Measurements from ENCODE around the gene DOC2B.
"Not testable (repeated sequence)": the region's sequence is repeated elsewhere in the genome, so short reads cannot be mapped to it uniquely, and the experiment has no call there.

Gene DOC2B

DNA sequence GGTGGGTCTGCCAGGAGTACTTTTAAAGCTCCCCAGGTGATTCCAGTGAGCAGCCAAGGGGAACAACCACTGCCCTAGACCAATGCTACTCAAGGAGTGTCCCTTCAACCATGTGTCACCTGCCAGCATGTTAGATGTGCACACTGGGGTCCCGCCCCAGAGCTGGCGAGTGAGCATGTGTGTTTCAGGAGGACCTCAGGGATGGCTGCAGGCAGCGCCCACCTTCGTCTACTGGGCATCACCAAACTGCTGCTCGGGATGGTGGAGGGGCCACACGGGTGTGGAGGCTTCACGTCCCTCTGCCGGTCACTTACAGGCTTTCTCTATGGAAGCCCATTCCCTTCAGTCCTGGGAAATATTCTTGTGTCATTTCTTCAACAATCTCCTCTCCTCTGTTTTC, 29.0 kb upstream of the DOC2B start:
- peaks cover 0 to 10% (median 0%) of the 10 kb centered on the region in 5 donors for H3K27me3 ChIP-seq (ENCODE audit: control insufficient read depth in 5 of 5, insufficient read depth in 4 of 5, low read length in 5 of 5)
- H3K9ac ChIP-seq (ENCODE audit: low read length in 5 of 5) = no peak overlapping the region
- peaks cover 0 to 10% (median 2%) of the 10 kb centered on the region in 5 donors for H3K4me1 ChIP-seq (ENCODE audit: control insufficient read depth in 5 of 5, insufficient read depth in 5 of 5, low read length in 5 of 5)
- no peak overlapping the region for H3K27ac ChIP-seq (ENCODE audit: low read depth, low read length)
- peaks cover 3 to 8% (median 4%) of the 10 kb centered on the region in 5 donors for H3K9me3 ChIP-seq (ENCODE audit: control insufficient read depth in 5 of 5, low read length in 5 of 5)
- H3K36me3 ChIP-seq (ENCODE audit: control insufficient read depth in 5 of 5, insufficient read depth in 5 of 5, low read length in 5 of 5) = peaks cover 0 to 29% (median 7%) of the 10 kb centered on the region in 5 donors
- no peak overlapping the region for H3K4me3 ChIP-seq (ENCODE audit: low read depth in 1 of 5, low read length in 5 of 5)

- Histone ChIP-seq H3K9me3 (ENCODE audit: control insufficient read depth in 5 of 5, low read length in 5 of 5) (peaks cover 3 to 8% (median 4%) of the 10 kb centered on the region in 5 donors), H3K27me3 (ENCODE audit: control insufficient read depth in 5 of 5, insufficient read depth in 4 of 5, low read length in 5 of 5) (peaks cover 0 to 10% (median 0%) of the 10 kb centered on the region in 5 donors), H3K27ac (ENCODE audit: low read depth, low read length) (no peak overlapping the region), H3K4me3 (ENCODE audit: low read depth in 1 of 5, low read length in 5 of 5) (no peak overlapping the region), H3K9ac (ENCODE audit: low read length in 5 of 5) (no peak overlapping the region), H3K4me1 (ENCODE audit: control insufficient read depth in 5 of 5, insufficient read depth in 5 of 5, low read length in 5 of 5) (peaks cover 0 to 9% (median 0%) of the 10 kb centered on the region in 5 donors), H3K36me3 (ENCODE audit: control insufficient read depth in 5 of 5, insufficient read depth in 5 of 5, low read length in 5 of 5) (peaks cover 0 to 20% (median 3%) of the 10 kb centered on the region in 5 donors)
These were observed 27.0 kb upstream of the DOC2B start for GRCh38 chr17:208429-208828.

GRCh38 chr17:207775-208174, 26.3 kb upstream of the DOC2B start:
- Histone ChIP-seq H3K9me3 (ENCODE audit: control insufficient read depth in 5 of 5, low read length in 5 of 5) (peaks cover 3 to 8% (median 4%) of the 10 kb centered on the region in 5 donors), H3K4me3 (ENCODE audit: low read depth in 1 of 5, low read length in 5 of 5) (no peak overlapping the region), H3K27ac (ENCODE audit: low read depth, low read length) (no peak overlapping the region), H3K36me3 (ENCODE audit: control insufficient read depth in 5 of 5, insufficient read depth in 5 of 5, low read length in 5 of 5) (peaks cover 0 to 16% (median 3%) of the 10 kb centered on the region in 5 donors), H3K9ac (ENCODE audit: low read length in 5 of 5) (no peak overlapping the region), H3K27me3 (ENCODE audit: control insufficient read depth in 5 of 5, insufficient read depth in 4 of 5, low read length in 5 of 5) (peaks cover 0 to 10% (median 3%) of the 10 kb centered on the region in 5 donors), H3K4me1 (ENCODE audit: control insufficient read depth in 5 of 5, insufficient read depth in 5 of 5, low read length in 5 of 5) (peaks cover 0 to 9% (median 0%) of the 10 kb centered on the region in 5 donors)

- no peak overlapping the region for H3K4me3 ChIP-seq (ENCODE audit: low read depth in 1 of 5, low read length in 5 of 5)
- H3K9ac ChIP-seq (ENCODE audit: low read length in 5 of 5) = no peak overlapping the region
- no peak overlapping the region for H3K27ac ChIP-seq (ENCODE audit: low read depth, low read length)
- peaks cover 0 to 15% (median 3%) of the 10 kb centered on the region in 5 donors for H3K27me3 ChIP-seq (ENCODE audit: control insufficient read depth in 5 of 5, insufficient read depth in 4 of 5, low read length in 5 of 5)
- peaks cover 0 to 10% (median 0%) of the 10 kb centered on the region in 5 donors for H3K36me3 ChIP-seq (ENCODE audit: control insufficient read depth in 5 of 5, insufficient read depth in 5 of 5, low read length in 5 of 5)
- H3K9me3 ChIP-seq (ENCODE audit: control insufficient read depth in 5 of 5, low read length in 5 of 5) = peaks cover 3 to 8% (median 4%) of the 10 kb centered on the region in 5 donors
- H3K4me1 ChIP-seq (ENCODE audit: control insufficient read depth in 5 of 5, insufficient read depth in 5 of 5, low read length in 5 of 5) = peaks cover 0 to 9% (median 0%) of the 10 kb centered on the region in 5 donors
These were observed 25.6 kb upstream of the DOC2B start for GRCh38 chr17:206941-207560.

DNA sequence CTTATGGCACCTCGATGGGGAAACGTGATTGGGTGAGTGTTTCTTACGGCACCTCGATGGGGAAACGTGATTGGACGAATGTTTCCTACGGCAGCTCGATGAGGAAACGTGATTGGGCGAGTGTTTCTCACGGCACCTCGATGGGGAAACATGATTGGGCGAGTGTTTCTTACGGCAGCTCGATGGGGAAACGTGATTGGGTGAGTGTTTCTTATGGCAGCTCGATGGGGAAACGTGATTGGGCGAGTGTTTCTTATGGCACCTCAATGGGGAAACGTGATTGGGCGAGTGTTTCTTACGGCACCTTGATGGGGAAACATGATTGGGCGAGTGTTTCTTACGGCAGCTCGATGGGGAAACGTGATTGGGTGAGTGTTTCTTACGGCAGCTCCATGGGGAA, 25.0 kb upstream of the DOC2B start:
- not testable (repeated sequence) for H3K9ac ChIP-seq (ENCODE audit: low read length in 5 of 5); H3K4me3 ChIP-seq (ENCODE audit: low read depth in 1 of 5, low read length in 5 of 5); H3K9me3 ChIP-seq (ENCODE audit: control insufficient read depth in 5 of 5, low read length in 5 of 5); H3K4me1 ChIP-seq (ENCODE audit: control insufficient read depth in 5 of 5, insufficient read depth in 5 of 5, low read length in 5 of 5); H3K36me3 ChIP-seq (ENCODE audit: control insufficient read depth in 5 of 5, insufficient read depth in 5 of 5, low read length in 5 of 5); H3K27ac ChIP-seq (ENCODE audit: low read depth, low read length)
- peaks cover 0 to 15% (median 4%) of the 10 kb centered on the region in 5 donors for H3K27me3 ChIP-seq (ENCODE audit: control insufficient read depth in 5 of 5, insufficient read depth in 4 of 5, low read length in 5 of 5)

DNA sequence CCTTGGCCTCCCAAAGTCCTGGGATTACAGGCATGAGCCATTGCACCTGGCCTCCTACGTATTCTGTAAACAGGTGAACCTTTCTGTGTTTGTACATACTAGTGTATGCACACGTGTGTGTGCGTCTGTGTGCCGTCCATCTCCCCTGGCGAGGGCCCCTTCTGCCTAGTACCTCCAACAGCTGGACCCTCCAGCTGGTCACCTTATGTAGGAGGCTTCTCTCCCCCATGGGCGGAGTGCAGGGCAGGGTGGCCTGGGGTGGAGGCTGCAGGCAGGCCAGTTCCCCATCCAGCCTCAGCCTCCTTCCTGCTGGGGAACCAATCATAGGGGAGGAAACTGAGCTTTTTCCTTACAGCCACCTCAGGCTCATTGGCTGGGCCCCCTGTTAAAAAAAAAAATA, 24.4 kb upstream of the DOC2B start:
- H3K9me3 ChIP-seq (ENCODE audit: control insufficient read depth in 5 of 5, low read length in 5 of 5) = peaks cover 3 to 8% (median 4%) of the 10 kb centered on the region in 5 donors
- H3K36me3 ChIP-seq (ENCODE audit: control insufficient read depth in 5 of 5, insufficient read depth in 5 of 5, low read length in 5 of 5) = peaks cover 0 to 5% (median 0%) of the 10 kb centered on the region in 5 donors
- H3K27me3 ChIP-seq (ENCODE audit: control insufficient read depth in 5 of 5, insufficient read depth in 4 of 5, low read length in 5 of 5) = peaks cover 0 to 17% (median 6%) of the 10 kb centered on the region in 5 donors
- peaks cover 0 to 12% (median 0%) of the 10 kb centered on the region in 5 donors for H3K4me1 ChIP-seq (ENCODE audit: control insufficient read depth in 5 of 5, insufficient read depth in 5 of 5, low read length in 5 of 5)
- H3K9ac ChIP-seq (ENCODE audit: low read length in 5 of 5) = no peak overlapping the region
- no peak overlapping the region for H3K4me3 ChIP-seq (ENCODE audit: low read depth in 1 of 5, low read length in 5 of 5)
- H3K27ac ChIP-seq (ENCODE audit: low read depth, low read length) = no peak overlapping the region

GRCh38 chr17:205148-205669, 23.8 kb upstream of the DOC2B start:
- H3K9me3 ChIP-seq (ENCODE audit: control insufficient read depth in 5 of 5, low read length in 5 of 5) = peaks cover 3 to 8% (median 4%) of the 10 kb centered on the region in 5 donors
- H3K36me3 ChIP-seq (ENCODE audit: control insufficient read depth in 5 of 5, insufficient read depth in 5 of 5, low read length in 5 of 5) = peaks cover 0 to under 1% (median 0%) of the 10 kb centered on the region in 5 donors
- peaks cover 0 to 18% (median 0%) of the 10 kb centered on the region in 5 donors for H3K4me1 ChIP-seq (ENCODE audit: control insufficient read depth in 5 of 5, insufficient read depth in 5 of 5, low read length in 5 of 5)
- no peak overlapping the region for H3K9ac ChIP-seq (ENCODE audit: low read length in 5 of 5)
- no peak overlapping the region for H3K27ac ChIP-seq (ENCODE audit: low read depth, low read length)
- H3K4me3 ChIP-seq (ENCODE audit: low read depth in 1 of 5, low read length in 5 of 5) = no peak overlapping the region
- peaks cover 5 to 23% (median 11%) of the 10 kb centered on the region in 5 donors for H3K27me3 ChIP-seq (ENCODE audit: control insufficient read depth in 5 of 5, insufficient read depth in 4 of 5, low read length in 5 of 5)

DNA sequence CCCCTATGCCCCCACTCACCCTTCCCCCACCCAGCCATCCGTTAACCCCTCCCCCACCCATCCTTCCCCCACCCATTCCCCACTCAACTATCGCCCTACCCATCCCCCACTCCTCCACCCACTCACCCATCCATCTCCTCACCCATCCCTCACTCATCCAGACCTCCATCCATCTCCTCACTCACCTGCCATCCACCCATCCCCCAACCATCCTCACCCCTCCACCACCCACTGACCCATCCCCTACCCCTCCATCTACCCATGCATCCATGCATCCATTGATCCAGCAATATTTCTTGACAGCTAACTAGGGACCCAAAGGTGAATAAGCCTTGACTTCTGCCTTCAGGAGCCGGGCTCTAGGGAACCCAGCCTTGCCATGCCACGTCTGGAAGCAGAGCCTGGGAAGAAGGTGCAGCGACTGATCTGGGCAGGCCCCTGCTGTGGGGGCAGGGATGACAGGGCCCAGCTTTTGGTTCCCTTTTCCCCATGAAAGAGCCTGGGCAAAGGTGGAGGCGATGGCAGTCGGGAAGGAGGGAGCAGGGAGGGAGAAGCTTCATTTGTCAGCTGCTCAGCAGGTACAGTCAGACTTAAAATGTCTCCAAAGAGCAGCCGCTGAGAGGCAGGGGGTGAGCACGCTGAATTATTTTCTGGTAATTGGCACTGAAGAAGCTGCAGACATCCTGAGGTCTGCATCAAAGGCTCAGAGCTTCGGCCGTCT, 23.1 kb upstream of the DOC2B start:
- no peak overlapping the region for H3K27ac ChIP-seq (ENCODE audit: low read depth, low read length)
- H3K4me3 ChIP-seq (ENCODE audit: low read depth in 1 of 5, low read length in 5 of 5) = no peak overlapping the region
- no peak overlapping the region for H3K9ac ChIP-seq (ENCODE audit: low read length in 5 of 5)
- H3K27me3 ChIP-seq (ENCODE audit: control insufficient read depth in 5 of 5, insufficient read depth in 4 of 5, low read length in 5 of 5) = peaks cover 11 to 28% (median 17%) of the 10 kb centered on the region in 5 donors
- H3K9me3 ChIP-seq (ENCODE audit: control insufficient read depth in 5 of 5, low read length in 5 of 5) = peaks cover 3 to 8% (median 4%) of the 10 kb centered on the region in 5 donors
- peaks cover 0 to 24% (median 0%) of the 10 kb centered on the region in 5 donors for H3K4me1 ChIP-seq (ENCODE audit: control insufficient read depth in 5 of 5, insufficient read depth in 5 of 5, low read length in 5 of 5)
- H3K36me3 ChIP-seq (ENCODE audit: control insufficient read depth in 5 of 5, insufficient read depth in 5 of 5, low read length in 5 of 5) = no peaks in the 10 kb centered on the region

- Histone ChIP-seq H3K27ac (ENCODE audit: low read depth, low read length) (no peak overlapping the region), H3K4me1 (ENCODE audit: control insufficient read depth in 5 of 5, insufficient read depth in 5 of 5, low read length in 5 of 5) (peaks cover 0 to 31% (median 6%) of the 10 kb centered on the region in 5 donors), H3K9me3 (ENCODE audit: control insufficient read depth in 5 of 5, low read length in 5 of 5) (peaks cover 0 to 6% (median 3%) of the 10 kb centered on the region in 5 donors), H3K9ac (ENCODE audit: low read length in 5 of 5) (no peak overlapping the region), H3K4me3 (ENCODE audit: low read depth in 1 of 5, low read length in 5 of 5) (no peak overlapping the region), H3K27me3 (ENCODE audit: control insufficient read depth in 5 of 5, insufficient read depth in 4 of 5, low read length in 5 of 5) (peaks cover 12 to 28% (median 23%) of the 10 kb centered on the region in 5 donors), H3K36me3 (ENCODE audit: control insufficient read depth in 5 of 5, insufficient read depth in 5 of 5, low read length in 5 of 5) (no peaks in the 10 kb centered on the region)
These were observed 21.1 kb upstream of the DOC2B start for GRCh38 chr17:202501-202951.

DNA sequence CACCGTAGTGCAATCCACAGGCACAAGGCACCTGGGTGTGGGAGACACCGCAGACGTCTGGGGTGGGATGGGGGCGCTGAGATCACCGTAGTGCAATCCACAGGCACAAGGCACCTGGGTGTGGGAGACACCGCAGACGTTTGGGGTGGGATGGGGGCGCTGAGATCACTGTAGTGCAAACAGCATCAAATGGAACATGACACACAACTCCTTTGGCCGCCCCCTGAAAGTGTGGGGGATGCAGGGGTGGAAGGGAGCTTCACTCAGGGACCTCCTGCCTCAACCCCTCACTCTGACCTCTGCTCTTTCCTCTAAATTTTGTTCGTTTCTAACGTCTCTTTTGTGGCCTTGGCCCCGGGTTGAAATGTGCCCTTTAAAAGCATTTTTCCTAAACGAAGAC, 20.3 kb upstream of the DOC2B start:
- not testable (repeated sequence) for H3K36me3 ChIP-seq (ENCODE audit: control insufficient read depth in 5 of 5, insufficient read depth in 5 of 5, low read length in 5 of 5); H3K4me3 ChIP-seq (ENCODE audit: low read depth in 1 of 5, low read length in 5 of 5); H3K9me3 ChIP-seq (ENCODE audit: control insufficient read depth in 5 of 5, low read length in 5 of 5)

More for the DNA sequence above, 20.3 kb upstream of the DOC2B start:
- peaks cover 16 to 30% (median 26%) of the 10 kb centered on the region in 5 donors for H3K27me3 ChIP-seq (ENCODE audit: control insufficient read depth in 5 of 5, insufficient read depth in 4 of 5, low read length in 5 of 5)
- not testable (repeated sequence) for H3K9ac ChIP-seq (ENCODE audit: low read length in 5 of 5); H3K27ac ChIP-seq (ENCODE audit: low read depth, low read length)
- peaks cover 0 to 31% (median 6%) of the 10 kb centered on the region in 5 donors for H3K4me1 ChIP-seq (ENCODE audit: control insufficient read depth in 5 of 5, insufficient read depth in 5 of 5, low read length in 5 of 5)
